ENCODE measurements around the gene FAXDC2.

DNA sequence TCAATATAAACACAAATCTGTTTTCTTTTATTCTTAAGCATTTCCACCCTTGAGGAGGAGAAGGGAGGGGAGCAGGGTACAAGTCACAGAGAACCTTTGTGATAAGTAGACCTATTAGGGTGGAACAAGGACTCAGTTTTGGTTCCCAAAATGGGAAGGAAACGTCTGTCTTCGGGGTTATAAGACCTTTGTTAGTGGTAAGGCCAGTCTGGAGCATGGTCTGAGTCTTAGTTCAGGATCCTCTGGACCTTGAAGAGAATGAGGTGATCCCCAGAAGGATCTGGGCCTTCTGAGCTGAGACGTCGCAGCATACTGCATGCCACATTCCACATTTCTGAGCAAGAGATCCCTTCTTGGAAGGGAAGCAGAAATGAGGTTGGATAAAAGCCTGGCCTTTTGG lies 37.2 kb downstream of the FAXDC2 start:
- TF ChIP-seq, protein P1, sequence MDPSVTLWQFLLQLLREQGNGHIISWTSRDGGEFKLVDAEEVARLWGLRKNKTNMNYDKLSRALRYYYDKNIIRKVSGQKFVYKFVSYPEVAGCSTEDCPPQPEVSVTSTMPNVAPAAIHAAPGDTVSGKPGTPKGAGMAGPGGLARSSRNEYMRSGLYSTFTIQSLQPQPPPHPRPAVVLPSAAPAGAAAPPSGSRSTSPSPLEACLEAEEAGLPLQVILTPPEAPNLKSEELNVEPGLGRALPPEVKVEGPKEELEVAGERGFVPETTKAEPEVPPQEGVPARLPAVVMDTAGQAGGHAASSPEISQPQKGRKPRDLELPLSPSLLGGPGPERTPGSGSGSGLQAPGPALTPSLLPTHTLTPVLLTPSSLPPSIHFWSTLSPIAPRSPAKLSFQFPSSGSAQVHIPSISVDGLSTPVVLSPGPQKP (CRISPR knock-in tag; IDR thresholded peaks at IDR 0.05): no peak
- no peak for TF ChIP-seq CHD4 (IDR thresholded peaks at IDR 0.05; ENCODE audit: insufficient read depth, insufficient replicate concordance, low read depth, low read length, poor library complexity, severe bottlenecking)
- TF ChIP-seq POLR2A (conservative IDR thresholded peaks at IDR 0.05): no peak
- TF ChIP-seq RBM17 (IDR thresholded peaks at IDR 0.05; ENCODE audit: borderline replicate concordance, low read depth, low read length): no peak
- no peak for TF ChIP-seq ZC3H8 (IDR thresholded peaks at IDR 0.05)
- TF ChIP-seq POLR2AphosphoS5 (IDR thresholded peaks at IDR 0.05; ENCODE audit: control insufficient read depth, insufficient read depth, low read depth, low read length): no peak
- TF ChIP-seq, protein P2, sequence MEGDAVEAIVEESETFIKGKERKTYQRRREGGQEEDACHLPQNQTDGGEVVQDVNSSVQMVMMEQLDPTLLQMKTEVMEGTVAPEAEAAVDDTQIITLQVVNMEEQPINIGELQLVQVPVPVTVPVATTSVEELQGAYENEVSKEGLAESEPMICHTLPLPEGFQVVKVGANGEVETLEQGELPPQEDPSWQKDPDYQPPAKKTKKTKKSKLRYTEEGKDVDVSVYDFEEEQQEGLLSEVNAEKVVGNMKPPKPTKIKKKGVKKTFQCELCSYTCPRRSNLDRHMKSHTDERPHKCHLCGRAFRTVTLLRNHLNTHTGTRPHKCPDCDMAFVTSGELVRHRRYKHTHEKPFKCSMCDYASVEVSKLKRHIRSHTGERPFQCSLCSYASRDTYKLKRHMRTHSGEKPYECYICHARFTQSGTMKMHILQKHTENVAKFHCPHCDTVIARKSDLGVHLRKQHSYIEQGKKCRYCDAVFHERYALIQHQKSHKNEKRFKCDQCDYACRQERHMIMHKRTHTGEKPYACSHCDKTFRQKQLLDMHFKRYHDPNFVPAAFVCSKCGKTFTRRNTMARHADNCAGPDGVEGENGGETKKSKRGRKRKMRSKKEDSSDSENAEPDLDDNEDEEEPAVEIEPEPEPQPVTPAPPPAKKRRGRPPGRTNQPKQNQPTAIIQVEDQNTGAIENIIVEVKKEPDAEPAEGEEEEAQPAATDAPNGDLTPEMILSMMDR (IDR thresholded peaks at IDR 0.05 in 2 of 3, conservative IDR thresholded peaks at IDR 0.05 in 1 of 3; ENCODE audit: insufficient read depth in 2 of 3, low read depth in 1 of 3, low read length in 3 of 3): no peak

Data from K562 (cell line).